GM11168 (cell line): Measurements from ENCODE around the gene MESP1.

Experiments
- in situ Hi-C: fragments of 300-500 bp; cut with MboI; formaldehyde crosslinking; loops from one replicate; pipeline ENCODE4 v1.12.0; 2022; ENCODE audit warnings: low sequenced_read_pairs; ENCODE audit not compliant: unreplicated experiment

The MESP1 gene

GRCh38 chr15:89760303-89761008, 9.4 kb upstream of the MESP1 start:
- in situ Hi-C loops = no loop called here

GRCh38 chr15:89759835-89760234, 8.8 kb upstream of the MESP1 start:
- in situ Hi-C loops = no loop called here

- in situ Hi-C loops = no loop called here
These were observed 7.9 kb upstream of the MESP1 start for GRCh38 chr15:89758981-89759380.

GRCh38 chr15:89758283-89758682, 7.2 kb upstream of the MESP1 start:
- in situ Hi-C loops = no loop called here

GRCh38 chr15:89756897-89757296, 5.8 kb upstream of the MESP1 start:
- in situ Hi-C loops = no loop called here

GRCh38 chr15:89755701-89756100, 4.7 kb upstream of the MESP1 start:
- in situ Hi-C loops = no loop called here

- in situ Hi-C loops = loop anchor here (5.0 kb wide), 2 partner anchors 118 to 318 kb away; no protein-coding TSS in a partner anchor
These were observed 3.5 kb upstream of the MESP1 start for GRCh38 chr15:89754361-89755154.

GRCh38 chr15:89753855-89754254, 2.8 kb upstream of the MESP1 start:
- in situ Hi-C loops = loop anchor here (5.0 kb wide), 2 partner anchors 118 to 318 kb away; no protein-coding TSS in a partner anchor

- in situ Hi-C loops = loop anchor here (5.0 kb wide), 2 partner anchors 121 to 321 kb away; no protein-coding TSS in a partner anchor
These were observed 699 bp upstream of the MESP1 start for GRCh38 chr15:89751748-89752147.

- in situ Hi-C loops = loop anchor here (5.0 to 25.0 kb wide), 3 partner anchors 122 to 512 kb away; partner anchors contain the start of gene NGRN
These were observed 994 bp downstream of the MESP1 start for GRCh38 chr15:89749951-89750559.

- in situ Hi-C loops = loop anchor here (25.0 kb wide), 1 partner anchor 513 kb away; the partner anchor contains the start of gene NGRN
These were observed 1.5 kb downstream of the MESP1 start for GRCh38 chr15:89749526-89749925.

GRCh38 chr15:89749054-89749453, 2.0 kb downstream of the MESP1 start:
- in situ Hi-C loops = loop anchor here (25.0 kb wide), 1 partner anchor 513 kb away; the partner anchor contains the start of gene NGRN

GRCh38 chr15:89747708-89748682, 3.1 kb downstream of the MESP1 start:
- in situ Hi-C loops = loop anchor here (25.0 kb wide), 1 partner anchor 514 kb away; the partner anchor contains the start of gene NGRN

- in situ Hi-C loops = loop anchor here (25.0 kb wide), 1 partner anchor 516 kb away; the partner anchor contains the start of gene NGRN
These were observed 4.7 kb downstream of the MESP1 start for GRCh38 chr15:89746386-89746780.

- in situ Hi-C loops = loop anchor here (25.0 kb wide), 1 partner anchor 517 kb away; the partner anchor contains the start of gene NGRN
These were observed 5.3 kb downstream of the MESP1 start for GRCh38 chr15:89745768-89746167.

- in situ Hi-C loops = loop anchor here (25.0 kb wide), 1 partner anchor 517 kb away; the partner anchor contains the start of gene NGRN
These were observed 5.9 kb downstream of the MESP1 start for GRCh38 chr15:89745131-89745530.

GRCh38 chr15:89743594-89743993, 7.5 kb downstream of the MESP1 start:
- in situ Hi-C loops = loop anchor here (25.0 kb wide), 1 partner anchor 519 kb away; the partner anchor contains the start of gene NGRN

- in situ Hi-C loops = loop anchor here (25.0 kb wide), 1 partner anchor 519 kb away; the partner anchor contains the start of gene NGRN
These were observed 8.0 kb downstream of the MESP1 start for GRCh38 chr15:89743011-89743410.

GRCh38 chr15:89740137-89740536, 10.9 kb downstream of the MESP1 start:
- in situ Hi-C loops = loop anchor here (25.0 kb wide), 1 partner anchor 522 kb away; the partner anchor contains the start of gene NGRN
